Upper lobe of right lung (tissue), 1 donor: ENCODE results near the gene MACO1. TPM values are rescaled to one million over a fixed set of nuclear protein-coding genes. Genes with fewer than 3 reads are reported as not detected.
"Not testable (repeated sequence)": the region's sequence is repeated elsewhere in the genome, so short reads cannot be mapped to it uniquely, and the experiment has no call there.

ENCODE experiments used
- ATAC-seq: fragments of 200-7000 bp; cut with Tn5 transposase; one replicate; pipeline ENCODE4 v1.9.1; 2020; ENCODE audit warnings: mild to moderate bottlenecking, moderate library complexity
- DNase-seq: peaks from one replicate; pipeline ENCODE4 v3.0.0-alpha.2; 2020
- H3K27ac ChIP-seq: fragments of 200-600 bp; one replicate; pipeline ENCODE4 v1.8.0; 2022
- H3K27me3 ChIP-seq: fragments of 200-600 bp; one replicate; pipeline ENCODE4 v1.8.0; 2022; ENCODE audit warnings: mild to moderate bottlenecking
- H3K36me3 ChIP-seq: fragments of 200-600 bp; one replicate; pipeline ENCODE4 v1.8.0; 2022
- H3K4me1 ChIP-seq: fragments of 200-600 bp; one replicate; pipeline ENCODE4 v1.8.0; 2022
- H3K4me3 ChIP-seq: fragments of 200-600 bp; one replicate; pipeline ENCODE4 v1.8.0; 2022; ENCODE audit warnings: mild to moderate bottlenecking
- H3K9me3 ChIP-seq: fragments of 200-600 bp; one replicate; pipeline ENCODE4 v1.8.0; 2022
- intact Hi-C: fragments of 100-400 bp; cut with DNase I; formaldehyde crosslinking; loops from one replicate; pipeline ENCODE4 v1.11.0; 2022
- long read RNA-seq: library from polyadenylated mRNA; unstranded; transcript quantifications from one replicate; pipeline ENCODE4 v2.0.0, GENCODE V29; 2021
- total RNA-seq: library from RNA; stranded (reverse); fragmentation: NEBNext Ultra II Directional; extraction: Animal tissue kit (Norgen Biotek cat#: 25700); gene quantifications from one replicate; pipeline ENCODE4 v1.2.1, GENCODE V29; 2021
- TF ChIP-seq, protein P1 (sequence below): fragments of 200-600 bp; IDR thresholded peaks from one replicate; pipeline ENCODE4 v1.8.0; 2022; ENCODE audit warnings: antibody characterized with exemption
- donor health status: DM: no; HTN: yes; CAD: no; lungs with severe emphysema.

The MACO1 gene
- 20.2 TPM for total RNA-seq
- long read RNA-seq, transcript MACO1-201 (11 exons, 3,917 nt), result major isoform, 8 of 17 reads
- long read RNA-seq, partial matches to known transcripts, result 5 of 17 reads
- long read RNA-seq, other reads (novel, unspliced or antisense), result 4 of 17 reads

DNA sequence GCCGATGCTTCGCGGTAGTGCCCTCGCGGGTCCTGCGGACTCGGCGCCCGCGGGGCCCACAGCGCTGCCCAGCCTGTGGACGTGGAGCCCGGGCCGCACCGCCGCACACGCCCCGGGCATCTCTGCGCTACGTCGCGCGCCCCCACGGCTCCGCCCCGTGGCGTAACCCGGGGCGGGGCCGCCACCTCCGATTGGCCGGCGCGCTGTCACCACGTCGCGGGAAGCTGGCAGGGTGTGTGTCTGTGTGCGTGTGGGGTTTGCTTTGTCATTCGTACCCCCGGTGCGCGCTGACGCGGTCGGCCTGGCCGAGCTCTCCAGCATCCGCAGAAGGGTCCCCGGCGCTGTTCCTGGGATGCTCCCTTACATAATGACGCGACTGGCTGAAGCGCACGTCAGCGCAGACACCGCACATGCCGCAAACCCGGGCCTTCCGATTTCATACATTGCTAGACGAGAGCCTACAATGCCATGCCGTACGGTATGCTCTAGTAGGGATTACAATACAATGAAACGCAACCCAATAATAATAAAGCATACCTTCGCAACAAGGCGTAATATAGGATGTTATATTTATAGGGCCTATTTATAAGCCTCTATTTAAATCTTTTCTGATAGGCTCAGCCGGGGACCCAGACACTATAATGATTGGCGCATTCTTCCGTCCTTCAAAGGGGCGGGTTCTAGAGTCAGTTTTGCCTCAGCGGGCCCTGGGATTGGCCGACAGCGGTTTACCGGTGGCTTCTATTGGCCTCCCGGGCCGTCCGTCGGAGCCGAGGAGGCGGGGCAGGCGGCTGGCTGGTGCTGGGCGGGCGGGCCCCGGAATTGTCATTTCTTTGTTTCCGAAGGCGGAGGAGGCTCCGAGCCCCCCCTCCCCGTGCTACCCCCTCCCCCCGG, at the start of gene MACO1:
Gene MACO1, plus strand, starts transcription at position 825 of the 894 bp plus-strand sequence. CDS start 202 bp downstream, outside the sequence.
- TF ChIP-seq, protein P1, sequence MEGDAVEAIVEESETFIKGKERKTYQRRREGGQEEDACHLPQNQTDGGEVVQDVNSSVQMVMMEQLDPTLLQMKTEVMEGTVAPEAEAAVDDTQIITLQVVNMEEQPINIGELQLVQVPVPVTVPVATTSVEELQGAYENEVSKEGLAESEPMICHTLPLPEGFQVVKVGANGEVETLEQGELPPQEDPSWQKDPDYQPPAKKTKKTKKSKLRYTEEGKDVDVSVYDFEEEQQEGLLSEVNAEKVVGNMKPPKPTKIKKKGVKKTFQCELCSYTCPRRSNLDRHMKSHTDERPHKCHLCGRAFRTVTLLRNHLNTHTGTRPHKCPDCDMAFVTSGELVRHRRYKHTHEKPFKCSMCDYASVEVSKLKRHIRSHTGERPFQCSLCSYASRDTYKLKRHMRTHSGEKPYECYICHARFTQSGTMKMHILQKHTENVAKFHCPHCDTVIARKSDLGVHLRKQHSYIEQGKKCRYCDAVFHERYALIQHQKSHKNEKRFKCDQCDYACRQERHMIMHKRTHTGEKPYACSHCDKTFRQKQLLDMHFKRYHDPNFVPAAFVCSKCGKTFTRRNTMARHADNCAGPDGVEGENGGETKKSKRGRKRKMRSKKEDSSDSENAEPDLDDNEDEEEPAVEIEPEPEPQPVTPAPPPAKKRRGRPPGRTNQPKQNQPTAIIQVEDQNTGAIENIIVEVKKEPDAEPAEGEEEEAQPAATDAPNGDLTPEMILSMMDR, result no peak
- H3K4me3 ChIP-seq, result peak within 1 kb of the TSS; percentile 86
- intact Hi-C loops, result no loop called here
- H3K27ac ChIP-seq, result peak within 1 kb of the TSS; percentile 96
- H3K27me3 ChIP-seq, result no peaks in the 10 kb centered on the region
- peak; percentile 97 for DNase-seq
- peaks cover 30% of the 10 kb centered on the region for H3K4me1 ChIP-seq
- no peaks in the 10 kb centered on the region for H3K9me3 ChIP-seq
- no peaks in the 10 kb centered on the region for H3K36me3 ChIP-seq
- ATAC-seq, result peak; percentile 95

- H3K9me3 ChIP-seq, H3K36me3 ChIP-seq, H3K4me1 ChIP-seq, H3K27ac ChIP-seq, ATAC-seq, intact Hi-C loops, H3K4me3 ChIP-seq, H3K27me3 ChIP-seq, DNase-seq: not testable (repeated sequence)
Measured at GRCh38 chr1:25382543-25382942, 48.2 kb upstream of the MACO1 start.

- intact Hi-C loops, H3K27me3 ChIP-seq, H3K9me3 ChIP-seq: not testable (repeated sequence)
Measured at GRCh38 chr1:25383090-25383489, 47.6 kb upstream of the MACO1 start.

DNA sequence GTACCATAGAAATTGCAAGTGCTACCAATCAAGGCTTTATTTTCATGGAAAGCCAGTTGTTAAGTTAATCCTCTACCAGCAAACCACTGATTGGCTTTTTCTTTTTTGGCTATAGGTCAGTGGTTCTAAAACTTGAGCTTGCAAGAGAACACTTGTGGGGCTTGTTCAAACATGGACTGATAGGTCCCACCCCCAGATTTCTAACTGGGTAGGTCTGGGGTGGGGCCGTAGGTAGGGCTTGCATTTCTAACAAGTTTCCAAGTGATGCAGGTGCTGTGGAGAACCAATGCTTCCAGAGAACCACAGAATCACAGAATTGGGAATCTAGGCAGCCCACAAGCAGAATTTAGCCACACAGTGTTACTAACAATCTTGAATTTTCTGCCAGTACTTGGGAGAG, 46.8 kb upstream of the MACO1 start:
- H3K27me3 ChIP-seq, H3K36me3 ChIP-seq, H3K27ac ChIP-seq, intact Hi-C loops, H3K9me3 ChIP-seq, H3K4me3 ChIP-seq, H3K4me1 ChIP-seq, DNase-seq: not testable (repeated sequence)
- peak; percentile 77 for ATAC-seq

More at GRCh38 chr1:25383090-25383489, 47.6 kb upstream of the MACO1 start:
- ATAC-seq, H3K4me1 ChIP-seq, H3K4me3 ChIP-seq, H3K36me3 ChIP-seq, DNase-seq, H3K27ac ChIP-seq: not testable (repeated sequence)

- H3K9me3 ChIP-seq, H3K4me3 ChIP-seq, H3K4me1 ChIP-seq, intact Hi-C loops, DNase-seq, ATAC-seq, H3K27me3 ChIP-seq, H3K27ac ChIP-seq, H3K36me3 ChIP-seq: not testable (repeated sequence)
Measured at GRCh38 chr1:25387096-25387495, 43.6 kb upstream of the MACO1 start.

DNA sequence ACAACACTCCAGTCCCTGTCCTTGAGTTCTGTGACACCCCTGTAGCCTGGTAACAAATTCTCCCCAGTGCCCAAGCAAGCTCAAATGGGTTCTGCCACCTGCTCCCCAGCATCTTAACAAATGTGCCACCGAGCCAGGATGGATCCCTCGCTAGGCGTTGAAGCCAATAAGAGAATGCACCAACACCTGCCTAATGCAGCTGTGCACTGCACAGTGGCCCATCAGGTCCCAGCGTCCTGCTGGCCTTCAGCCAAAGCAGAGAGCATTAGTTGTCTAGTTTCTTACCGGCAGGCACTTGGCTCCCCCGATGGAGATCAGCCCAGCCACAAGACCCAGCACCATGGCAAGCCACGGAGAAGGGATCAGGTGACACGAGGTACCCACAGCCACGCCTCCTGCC, 42.0 kb upstream of the MACO1 start:
- DNase-seq, H3K27me3 ChIP-seq, H3K27ac ChIP-seq, H3K4me1 ChIP-seq, H3K9me3 ChIP-seq, H3K36me3 ChIP-seq, H3K4me3 ChIP-seq, ATAC-seq, intact Hi-C loops: not testable (repeated sequence)

DNA sequence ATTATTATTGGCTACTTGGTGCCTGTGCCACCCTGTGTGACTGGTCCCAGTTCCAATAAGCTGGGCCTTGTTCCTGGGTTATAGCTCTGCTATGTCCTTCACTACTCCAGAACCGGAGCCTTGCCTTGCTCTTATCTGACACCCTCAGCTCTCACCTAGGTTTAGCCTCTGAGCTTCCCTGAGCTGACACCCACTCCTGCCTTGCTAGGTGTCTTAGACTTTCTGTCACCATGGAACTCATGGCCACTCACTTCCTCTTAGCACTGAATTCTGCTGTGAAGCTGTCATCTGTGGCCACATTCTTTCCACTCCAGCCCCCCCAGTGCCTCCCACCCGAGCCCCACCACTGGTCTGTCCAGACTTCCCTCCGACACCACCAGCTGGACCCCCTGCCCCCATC, 41.0 kb upstream of the MACO1 start:
- intact Hi-C loops, result not testable (repeated sequence)

GRCh38 chr1:25392841-25393240, 37.9 kb upstream of the MACO1 start:
- no peak for DNase-seq
- no peaks in the 10 kb centered on the region for H3K36me3 ChIP-seq
- TF ChIP-seq, protein P1, result no peak
- H3K27me3 ChIP-seq, result no peaks in the 10 kb centered on the region
- no peaks in the 10 kb centered on the region for H3K4me1 ChIP-seq
- intact Hi-C loops, result no loop called here
- H3K27ac ChIP-seq, result no peak overlapping the region
- no peak overlapping the region for H3K4me3 ChIP-seq
- no peak for ATAC-seq
- H3K9me3 ChIP-seq, result no peaks in the 10 kb centered on the region

More for the DNA sequence above, 41.0 kb upstream of the MACO1 start:
- H3K27me3 ChIP-seq, H3K27ac ChIP-seq, ATAC-seq, H3K4me3 ChIP-seq, H3K36me3 ChIP-seq, DNase-seq, H3K4me1 ChIP-seq, H3K9me3 ChIP-seq: not testable (repeated sequence)

DNA sequence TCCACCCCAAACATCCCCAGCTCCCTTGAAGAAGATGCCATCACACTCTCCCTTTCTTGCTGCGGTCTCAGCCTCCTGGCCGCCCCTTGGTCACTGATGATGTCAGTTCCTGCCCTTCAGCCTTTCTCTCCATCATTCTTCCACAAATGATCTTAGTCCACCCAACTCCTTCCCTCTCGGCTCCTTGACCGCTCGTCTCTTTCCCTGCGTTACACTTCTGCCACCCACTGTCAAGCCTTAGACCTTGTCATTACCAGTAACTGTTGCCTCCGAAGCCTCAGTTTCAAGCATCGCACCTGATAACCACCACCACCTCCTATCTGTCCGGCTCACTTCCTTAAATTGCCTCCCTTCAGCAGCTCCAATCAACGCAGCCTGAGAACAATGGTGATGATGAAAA, 33.1 kb upstream of the MACO1 start:
- DNase-seq, H3K4me3 ChIP-seq, H3K27ac ChIP-seq, H3K4me1 ChIP-seq, intact Hi-C loops, ATAC-seq, H3K27me3 ChIP-seq, H3K36me3 ChIP-seq, H3K9me3 ChIP-seq: not testable (repeated sequence)

DNA sequence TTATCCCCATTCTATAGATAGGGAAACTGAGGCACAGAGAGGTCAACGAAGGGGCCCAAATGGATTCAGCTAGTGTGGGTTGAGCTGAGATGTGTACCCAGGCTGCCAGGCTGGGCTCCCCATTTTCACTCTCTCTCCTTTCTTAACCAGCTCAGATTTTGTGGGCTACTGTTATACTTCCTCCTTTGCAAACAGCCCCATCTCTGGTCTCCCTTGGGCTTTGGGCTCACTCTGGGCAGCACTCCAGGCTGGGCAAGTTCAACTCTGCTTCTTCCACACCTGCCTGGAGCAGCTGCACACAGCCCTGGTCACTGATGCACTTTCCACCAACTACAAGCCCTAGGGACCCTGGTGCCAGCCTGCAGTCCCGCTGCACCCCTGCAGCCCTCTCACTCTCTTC, 32.6 kb upstream of the MACO1 start:
- H3K27ac ChIP-seq, H3K27me3 ChIP-seq, ATAC-seq, H3K4me1 ChIP-seq, H3K4me3 ChIP-seq, intact Hi-C loops, H3K36me3 ChIP-seq, H3K9me3 ChIP-seq, DNase-seq: not testable (repeated sequence)
